Skin epidermis (tissue), 12 donors: Measurements from ENCODE around the gene ASAP2.
A peak's percentile ranks its signal among the peaks of the same experiment; 100 is the strongest.

Experiments
- H3K27ac ChIP-seq, 21 experiments: fragments of 200-600 bp; sonication (generic) in 11 of 21; one replicate each; pipeline ENCODE4 v1.5.0; 2020; ENCODE audit warnings: mild to moderate bottlenecking in 3 of 21, inconsistent platforms in 2 of 21, moderate library complexity in 2 of 21
- H3K4me3 ChIP-seq, 7 experiments: fragments of 200-600 bp; sonication (generic) in 2 of 7; one replicate each; pipeline ENCODE4 v1.5.0; 2020; ENCODE audit warnings: inconsistent platforms in 2 of 7, mild to moderate bottlenecking in 2 of 7, moderate library complexity in 1 of 7

Gene ASAP2

DNA sequence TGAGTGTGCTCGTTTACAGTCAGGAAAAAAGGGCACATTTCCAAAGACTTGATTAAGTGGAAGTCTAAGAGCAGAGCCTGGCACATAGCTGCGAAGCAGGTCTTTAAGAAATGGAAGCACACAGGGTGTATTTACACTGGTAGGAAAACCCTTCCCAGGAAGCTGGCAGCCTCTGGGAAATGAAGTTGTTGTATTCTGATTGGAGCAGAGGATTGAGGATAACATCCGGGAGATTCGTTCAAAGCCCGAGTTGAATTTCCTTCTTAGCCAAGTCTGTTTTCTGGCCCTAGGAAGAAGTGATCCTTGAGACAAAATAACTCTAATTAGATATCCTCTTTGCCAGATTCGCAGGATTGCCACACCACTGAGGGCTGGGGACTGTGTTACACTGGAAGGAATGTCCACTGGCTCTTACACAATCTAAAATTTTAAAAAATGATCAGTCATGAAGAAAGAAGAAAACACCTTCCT, 140.8 kb downstream of the ASAP2 start:
- no peak overlapping the region for H3K4me3 ChIP-seq
- H3K27ac ChIP-seq = peak overlapping the region in 11 of 21 experiments; percentile 1 to 70 (median 36)

DNA sequence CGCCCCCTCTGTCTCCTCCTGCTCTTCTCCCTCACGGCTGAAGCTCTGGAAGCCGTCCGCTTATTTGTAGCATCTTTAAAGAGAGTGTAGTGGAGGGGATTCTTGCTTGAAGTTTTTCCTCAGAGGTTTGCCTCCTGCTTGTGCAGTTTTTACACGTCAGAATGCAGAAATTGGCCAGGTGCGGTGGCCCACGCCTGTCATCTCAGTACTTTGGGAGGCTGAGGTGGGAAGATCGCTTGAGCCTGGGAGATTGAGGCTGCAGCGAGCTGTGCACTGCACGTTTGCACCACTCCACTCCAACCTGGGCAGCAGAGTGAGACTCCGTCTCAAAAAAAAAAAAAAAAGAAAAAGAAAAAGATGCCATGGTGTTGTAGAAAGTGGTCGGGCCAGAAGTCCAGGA, 147.7 kb downstream of the ASAP2 start:
- Histone ChIP-seq H3K4me3 (no peak overlapping the region), H3K27ac (no peak overlapping the region)

DNA sequence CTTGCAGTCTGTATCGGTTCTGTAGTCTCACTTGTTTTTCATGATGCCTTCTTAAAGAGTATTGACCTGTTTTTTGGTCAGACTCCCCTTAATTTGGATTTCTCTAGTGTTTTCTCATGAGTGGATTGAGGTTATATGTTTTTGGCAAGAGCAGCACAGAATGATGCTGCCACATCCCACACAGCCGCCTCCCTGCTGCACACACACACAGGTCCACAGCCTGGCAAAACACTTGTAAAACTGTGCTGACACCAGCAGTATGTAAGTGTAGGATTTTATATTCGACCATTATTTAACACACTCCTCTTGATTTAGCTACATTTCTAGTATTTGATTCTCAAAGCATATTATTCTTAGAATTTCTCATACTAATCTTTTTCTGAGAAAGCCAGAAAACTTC, 148.7 kb downstream of the ASAP2 start:
- Histone ChIP-seq H3K27ac (no peak overlapping the region), H3K4me3 (no peak overlapping the region)

DNA sequence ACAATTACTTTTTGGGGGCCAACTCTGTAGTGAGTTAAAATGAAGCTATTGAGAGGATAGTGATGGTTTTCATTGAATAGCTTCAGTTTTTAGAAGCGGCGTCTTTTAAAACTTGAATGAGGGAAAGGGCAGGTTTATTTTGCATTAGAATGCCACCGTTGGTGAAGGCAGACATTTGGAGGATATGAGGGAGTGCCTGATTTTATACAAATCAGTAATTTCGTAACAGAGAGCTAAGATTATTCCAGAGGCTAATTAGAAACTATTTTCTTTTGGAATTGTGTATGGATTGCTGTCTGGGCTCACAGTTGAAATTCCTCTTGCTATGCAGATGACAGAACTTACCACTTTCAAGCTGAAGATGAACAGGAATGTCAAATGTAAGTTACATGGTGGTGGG, 149.1 kb downstream of the ASAP2 start:
- Histone ChIP-seq H3K4me3 (peak overlapping the region in 1 of 7 experiments; percentile 9), H3K27ac (peak overlapping the region in 1 of 21 experiments; percentile 26)

DNA sequence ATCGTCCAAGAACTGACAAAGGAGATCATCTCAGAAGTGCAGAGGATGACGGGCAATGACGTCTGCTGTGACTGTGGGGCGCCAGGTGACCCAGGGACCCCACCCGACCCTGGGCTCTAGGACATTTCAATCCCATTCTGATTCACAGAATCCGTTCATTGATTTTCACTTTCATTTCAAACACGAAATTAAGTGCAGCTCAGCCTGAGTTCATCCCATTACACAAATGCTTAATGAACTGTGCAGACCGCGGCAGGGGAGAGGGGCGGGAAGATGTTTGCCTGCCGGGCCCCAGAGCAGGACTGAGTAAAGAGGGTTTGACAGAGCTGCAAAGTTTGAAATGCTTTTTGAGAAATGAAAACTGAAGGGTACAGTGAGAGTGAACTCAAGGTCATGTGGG, 149.6 kb downstream of the ASAP2 start:
- H3K4me3 ChIP-seq = peak overlapping the region in 1 of 7 experiments; percentile 9
- peak overlapping the region in 1 of 21 experiments; percentile 26 for H3K27ac ChIP-seq

DNA sequence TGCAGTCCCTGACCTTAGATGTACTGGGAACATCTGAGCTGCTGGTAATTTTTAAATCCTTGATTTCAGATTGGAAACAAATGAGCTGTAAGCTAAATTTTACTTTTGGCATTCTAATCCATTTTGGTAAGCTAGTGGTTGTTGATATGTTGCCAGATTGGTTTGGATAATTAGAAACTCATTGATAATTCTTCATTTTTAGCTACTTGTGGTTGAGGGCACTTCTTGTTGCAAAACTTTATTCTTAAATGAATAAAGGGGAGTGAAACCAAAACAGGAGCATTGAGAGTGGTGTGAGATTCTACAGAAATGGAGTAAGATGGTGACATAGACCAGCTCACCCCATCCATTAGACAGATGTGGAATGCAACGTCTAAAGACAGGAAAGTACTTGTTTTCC, 152.2 kb downstream of the ASAP2 start:
- no peak overlapping the region for H3K4me3 ChIP-seq

DNA sequence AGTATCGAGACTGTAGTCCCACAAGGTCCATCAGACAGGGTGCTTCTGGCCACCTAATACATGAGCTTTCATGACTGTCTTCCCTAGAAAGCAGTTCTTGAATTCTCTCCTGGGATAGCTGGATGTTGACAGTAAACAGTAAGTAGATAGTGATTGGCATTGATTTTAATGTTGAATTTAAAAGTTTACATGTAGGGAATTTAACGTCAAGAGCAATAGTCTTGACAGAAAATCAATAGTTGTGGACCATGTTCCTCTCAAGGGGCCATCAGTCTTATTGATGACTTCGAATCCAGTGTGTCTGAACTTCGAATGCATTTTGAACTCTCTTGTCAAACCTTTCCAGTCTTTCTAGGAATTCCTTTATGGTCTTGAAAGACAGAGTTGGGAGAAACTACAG, 152.9 kb downstream of the ASAP2 start:
- Histone ChIP-seq H3K4me3 (no peak overlapping the region), H3K27ac (no peak overlapping the region)

More for the DNA sequence above, 152.2 kb downstream of the ASAP2 start:
- no peak overlapping the region for H3K27ac ChIP-seq

DNA sequence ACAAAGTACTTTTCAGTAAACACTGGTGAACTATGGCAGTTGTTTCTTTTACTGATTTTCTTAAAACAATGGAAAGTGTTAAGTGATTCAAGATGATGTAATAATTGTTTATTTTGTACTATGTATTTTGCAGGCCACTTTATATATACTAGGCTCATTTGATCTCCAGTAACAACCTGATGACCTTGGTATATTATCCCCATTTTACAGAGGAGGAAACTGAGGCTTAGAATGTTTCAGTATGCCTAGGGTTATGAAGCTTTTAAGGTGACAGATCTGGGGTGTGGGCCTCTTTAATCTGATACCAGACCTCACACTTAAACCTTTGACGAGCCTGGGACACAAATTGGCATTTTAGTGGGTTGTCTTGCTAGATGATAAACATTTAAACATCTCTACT, 153.5 kb downstream of the ASAP2 start:
- H3K4me3 ChIP-seq = no peak overlapping the region

DNA sequence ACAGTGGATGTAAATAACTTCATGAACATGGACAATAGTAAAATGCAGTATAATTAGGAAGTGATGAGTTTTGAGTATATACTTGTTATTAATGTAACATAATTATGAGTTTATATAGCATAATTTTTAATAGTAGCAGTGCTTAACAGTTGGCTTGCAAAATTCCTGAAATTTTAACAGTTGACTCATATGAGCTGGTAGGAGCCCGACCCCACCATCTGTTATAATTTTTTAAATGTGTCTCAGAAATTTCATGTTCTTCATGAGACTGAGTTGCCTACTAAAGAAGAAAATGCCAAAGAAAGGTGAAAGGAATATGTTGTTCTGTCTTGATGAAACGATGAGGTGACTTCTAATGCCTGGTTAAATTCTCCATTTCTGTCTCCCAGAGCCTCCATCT, 154.1 kb downstream of the ASAP2 start:
- no peak overlapping the region for H3K27ac ChIP-seq
- no peak overlapping the region for H3K4me3 ChIP-seq

More for the DNA sequence above, 153.5 kb downstream of the ASAP2 start:
- H3K27ac ChIP-seq = no peak overlapping the region

DNA sequence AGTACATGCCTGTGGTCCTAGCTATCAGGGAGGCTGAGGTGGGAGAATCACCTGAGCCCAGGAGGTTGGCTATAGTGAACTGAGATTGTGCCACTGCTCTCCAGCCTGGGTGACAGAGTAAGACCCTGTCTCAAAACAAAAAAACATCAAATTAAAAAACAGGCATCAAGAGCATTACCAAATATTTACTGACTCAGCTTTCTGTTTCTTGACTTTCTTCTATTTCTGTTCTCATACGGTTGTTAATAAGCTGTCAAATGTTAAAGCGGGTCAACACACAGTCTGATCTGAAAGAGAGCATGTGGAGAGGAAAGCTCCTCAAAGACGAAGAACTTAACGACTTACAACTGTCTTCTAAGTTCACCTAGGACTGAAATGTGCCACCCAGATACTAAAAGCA, 157.8 kb downstream of the ASAP2 start:
- no peak overlapping the region for H3K27ac ChIP-seq
- H3K4me3 ChIP-seq = no peak overlapping the region

DNA sequence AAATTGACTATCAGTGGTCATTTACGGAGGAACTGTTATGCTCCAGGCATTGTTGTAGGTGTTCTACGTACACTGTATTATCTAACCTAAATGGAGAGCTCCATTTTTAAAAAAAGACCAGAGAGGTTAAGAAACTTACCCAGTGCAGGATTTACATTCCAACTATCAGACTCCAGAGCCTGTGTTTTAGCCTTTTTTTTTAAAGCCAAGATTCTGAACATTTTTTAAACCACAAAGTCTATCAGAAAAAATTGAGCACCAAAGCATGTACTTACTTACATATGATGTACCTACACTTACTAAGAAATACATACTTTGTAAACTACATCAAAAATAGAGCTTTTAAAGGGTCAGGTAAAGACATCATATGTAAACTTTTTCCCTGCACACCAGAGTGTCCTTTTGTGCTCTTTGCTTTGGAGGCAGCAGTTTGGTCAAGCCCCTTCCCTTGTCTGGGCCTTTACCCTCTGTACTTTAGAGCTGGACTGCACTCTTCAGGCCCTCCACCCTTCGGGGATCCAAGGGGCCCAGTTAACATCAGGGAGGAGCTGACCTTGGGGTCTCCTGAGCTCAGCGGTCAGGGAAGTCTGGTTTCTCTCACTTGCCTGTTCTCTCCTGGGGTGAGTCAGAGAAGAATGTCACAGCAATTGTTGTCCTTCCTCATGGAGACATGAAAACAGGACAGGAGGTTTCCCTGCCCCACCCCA, 158.3 kb downstream of the ASAP2 start:
- Histone ChIP-seq H3K4me3 (no peak overlapping the region), H3K27ac (no peak overlapping the region)

DNA sequence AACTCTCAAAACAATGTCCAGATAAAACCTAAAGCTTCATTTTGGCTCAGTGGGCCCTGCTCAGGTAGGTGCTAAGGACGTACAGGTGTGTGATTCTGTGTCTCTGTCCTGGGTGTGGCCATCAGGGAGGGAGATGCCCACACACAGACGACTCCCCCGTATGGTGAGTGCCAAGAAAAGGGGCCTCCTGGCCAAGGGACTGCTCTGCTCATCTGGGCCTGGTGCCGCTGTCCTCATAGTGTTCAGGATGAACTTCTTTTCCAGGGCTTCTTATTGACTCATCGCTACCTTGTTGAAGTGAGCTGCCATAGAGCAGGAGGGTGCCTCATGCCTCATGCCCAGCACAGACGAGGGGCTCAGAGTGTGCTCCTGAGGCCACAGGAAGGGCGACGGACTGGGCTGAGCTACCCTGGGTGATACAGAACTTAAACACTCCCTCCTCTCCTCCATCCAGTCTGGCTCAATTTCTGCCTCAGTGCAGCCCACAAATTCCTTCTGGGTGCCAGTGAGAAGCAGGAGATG, 158.9 kb downstream of the ASAP2 start:
- Histone ChIP-seq H3K27ac (no peak overlapping the region), H3K4me3 (no peak overlapping the region)

DNA sequence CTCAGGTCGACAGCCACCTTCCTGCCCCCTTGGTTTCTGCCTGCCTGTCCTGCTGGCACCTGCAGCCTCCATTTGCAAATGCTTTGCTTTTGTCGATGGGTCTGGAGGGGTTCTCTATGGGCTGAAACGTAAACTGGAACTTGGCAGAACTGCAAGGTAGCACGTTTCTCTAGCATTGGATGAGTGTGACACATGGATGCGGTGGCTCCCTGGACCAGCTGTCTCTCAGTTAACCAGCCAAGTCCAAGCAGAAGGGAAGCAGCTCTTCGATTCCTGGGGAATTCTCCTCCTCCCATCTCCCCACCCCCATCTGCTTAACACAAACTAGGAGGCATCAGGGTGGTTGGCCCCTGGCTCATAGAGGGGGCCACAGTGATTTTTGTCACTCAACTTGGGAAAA, 159.4 kb downstream of the ASAP2 start:
- no peak overlapping the region for H3K27ac ChIP-seq
- no peak overlapping the region for H3K4me3 ChIP-seq

DNA sequence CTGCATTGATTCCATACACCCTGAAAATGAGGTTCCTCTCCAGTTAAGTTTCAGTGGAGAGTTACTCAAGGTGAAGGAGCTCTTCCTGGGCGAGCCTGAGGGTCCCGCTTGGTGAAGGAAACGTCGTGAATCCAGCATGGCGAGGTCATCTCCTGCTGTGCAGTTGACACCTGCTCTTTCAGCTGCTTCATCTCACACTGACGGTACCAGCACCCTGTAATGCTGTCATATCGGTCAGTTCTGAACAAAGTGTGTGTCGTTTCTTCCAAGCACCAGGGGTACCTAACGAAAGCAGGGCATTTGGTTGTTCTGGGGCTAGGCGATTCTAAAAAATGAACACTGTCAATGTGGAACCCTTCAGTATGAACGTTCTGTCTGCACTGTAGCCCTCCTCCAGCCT, 164.1 kb downstream of the ASAP2 start:
- no peak overlapping the region for H3K4me3 ChIP-seq

DNA sequence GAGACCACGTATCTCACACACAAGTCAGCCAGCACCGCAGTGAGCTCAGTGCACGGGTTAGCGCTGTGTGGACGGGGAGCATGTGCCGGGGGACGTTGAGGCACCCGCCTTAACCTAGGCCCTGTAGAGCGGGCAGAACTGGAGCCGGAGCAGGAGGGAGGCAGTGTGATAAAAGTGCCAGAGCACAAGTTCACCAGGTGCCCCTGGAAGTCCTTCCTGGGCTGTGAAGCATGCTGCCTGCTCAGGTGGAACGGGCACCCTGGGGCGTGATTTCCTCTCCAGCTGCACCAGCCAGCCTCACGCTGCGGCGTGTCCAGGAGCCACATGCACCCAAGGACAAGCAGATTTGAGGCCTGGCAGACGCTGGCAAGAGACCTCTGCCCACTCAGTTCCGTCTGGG, 166.4 kb downstream of the ASAP2 start:
- H3K4me3 ChIP-seq = no peak overlapping the region
- H3K27ac ChIP-seq = no peak overlapping the region

More for the DNA sequence above, 164.1 kb downstream of the ASAP2 start:
- H3K27ac ChIP-seq = peak overlapping the region in 1 of 21 experiments; percentile 20

DNA sequence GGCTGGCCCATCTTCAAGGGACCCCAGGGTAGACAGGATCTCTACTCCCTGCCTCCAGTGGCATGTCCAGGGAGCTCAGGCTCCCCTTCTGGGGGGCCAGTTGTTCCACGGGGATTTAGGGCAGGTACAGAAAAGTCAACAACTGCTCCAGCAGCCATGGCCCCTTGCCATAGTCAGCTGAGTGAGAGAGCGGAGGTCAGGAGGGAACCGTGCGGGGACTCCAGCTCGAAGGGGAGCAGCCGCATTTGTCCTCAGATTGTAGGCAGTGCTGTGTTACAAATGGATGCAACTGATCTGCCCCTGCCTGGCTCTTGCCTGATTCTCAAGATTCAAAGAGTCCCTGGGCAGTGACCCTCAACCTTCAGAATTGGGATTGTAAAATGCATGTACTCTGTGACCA, 166.9 kb downstream of the ASAP2 start:
- H3K4me3 ChIP-seq = no peak overlapping the region
- H3K27ac ChIP-seq = no peak overlapping the region

DNA sequence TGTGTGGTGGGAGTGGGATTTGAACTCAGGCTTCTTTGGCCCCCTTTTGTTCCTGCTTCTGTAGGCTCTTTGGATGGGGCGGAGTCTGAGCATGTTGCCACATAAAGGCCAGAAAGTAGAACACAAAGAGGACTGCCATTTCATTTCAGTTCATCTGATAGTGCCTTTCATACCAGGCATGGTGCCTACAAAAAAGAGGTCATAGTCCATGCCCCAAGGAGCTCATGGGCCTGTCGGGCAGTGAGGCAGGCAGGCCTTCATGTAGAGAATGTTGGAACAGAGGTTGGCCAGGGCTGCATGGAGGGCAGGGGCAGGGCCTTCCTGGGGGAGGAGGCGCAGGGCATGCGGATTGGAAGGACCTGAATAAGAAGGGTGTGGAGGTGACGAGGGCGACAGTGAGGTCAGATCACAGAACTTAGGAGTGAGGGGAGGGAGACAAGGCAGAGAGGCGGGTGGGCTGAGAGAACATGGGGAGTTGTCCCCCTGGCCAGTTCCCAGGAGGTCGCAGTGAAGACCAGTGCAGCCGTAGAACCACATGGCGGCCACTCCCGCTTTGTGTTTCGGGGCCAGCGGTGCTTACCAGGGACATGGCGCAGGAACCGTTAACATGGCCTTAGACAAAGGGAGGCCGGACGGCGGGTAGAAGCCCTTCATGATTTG, 167.6 kb downstream of the ASAP2 start:
- H3K4me3 ChIP-seq = no peak overlapping the region
- no peak overlapping the region for H3K27ac ChIP-seq

DNA sequence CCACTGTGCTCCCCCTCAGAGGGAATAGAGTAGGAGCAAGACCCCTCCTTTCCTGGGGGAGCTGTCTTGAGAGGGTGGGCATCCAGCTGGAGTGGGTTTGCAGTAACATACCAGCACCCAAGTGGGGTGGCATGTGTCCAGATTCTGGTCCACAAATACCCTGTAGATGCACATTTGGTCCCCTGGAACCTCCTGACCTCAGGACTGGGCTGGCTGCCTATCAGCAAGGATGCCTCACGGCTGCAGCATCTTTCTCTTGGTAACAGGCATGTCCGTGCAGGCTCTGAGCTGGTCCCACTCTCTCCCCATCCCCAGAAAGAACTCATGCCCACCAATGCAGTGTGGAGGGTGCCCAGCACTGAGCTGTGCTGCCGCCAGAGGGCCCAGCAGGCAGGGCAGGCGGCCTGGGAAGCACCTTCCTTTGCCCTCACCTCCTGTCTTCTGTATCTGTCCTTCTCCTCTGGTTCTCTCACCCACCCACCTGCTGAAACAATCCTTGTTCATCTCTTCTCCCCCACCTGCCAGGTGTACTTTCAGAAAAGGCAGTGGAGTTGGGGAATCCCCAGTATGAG, 169.3 kb downstream of the ASAP2 start:
- H3K27ac ChIP-seq = peak overlapping the region in 1 of 21 experiments; percentile 49
- no peak overlapping the region for H3K4me3 ChIP-seq

DNA sequence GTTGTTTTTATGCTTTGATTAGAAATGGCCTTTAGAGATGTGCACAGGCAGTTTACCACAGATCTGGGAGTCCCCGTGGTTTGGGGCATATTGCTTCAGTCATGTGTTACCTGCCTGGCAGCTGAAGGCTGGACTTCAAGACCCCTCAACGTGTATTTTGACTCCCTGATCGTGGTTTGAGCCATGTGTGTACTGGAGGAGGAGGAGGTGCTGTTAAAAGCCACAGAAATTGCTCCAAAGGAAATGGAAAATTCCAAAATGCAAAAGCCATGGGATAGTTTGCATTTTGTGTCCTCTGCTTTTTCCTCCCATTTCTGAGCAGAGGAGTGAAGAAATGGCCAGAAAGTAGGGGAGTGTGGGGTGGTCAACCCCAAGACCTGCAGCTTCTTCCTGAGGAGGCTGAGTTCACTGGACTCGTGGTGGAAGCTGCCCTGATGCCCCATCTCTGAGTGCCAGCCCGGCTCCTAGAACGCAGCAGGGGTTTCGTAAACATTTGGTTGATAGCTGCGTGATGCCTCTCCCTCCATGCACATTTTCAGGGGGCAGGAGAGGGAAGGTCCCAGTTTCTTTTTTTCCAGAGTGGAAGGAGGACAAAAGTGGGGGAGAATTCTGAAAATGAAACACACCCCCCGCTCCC, 171.0 kb downstream of the ASAP2 start:
- H3K27ac ChIP-seq = peak overlapping the region in 7 of 21 experiments; percentile 33 to 62 (median 53)
- H3K4me3 ChIP-seq = no peak overlapping the region
